ENCODE results near the gene ESPL1. TPM values are rescaled to one million over a fixed set of nuclear protein-coding genes. Genes with fewer than 3 reads are reported as not detected.

Gene ESPL1
- total RNA-seq, 2 experiments from 2014 or later, result 107 to 125 TPM

GRCh38 chr12:53274445-53274844 is 6.3 kb downstream of the ESPL1 start:
- ChIA-PET POLR2A (no interaction called here), CTCF (no interaction called here)
- H3K4me1 Mint-ChIP-seq, result peaks cover 37% of the 10 kb centered on the region
- no peak for DNase-seq
- H3K4me3 Mint-ChIP-seq, result no peak overlapping the region
- no peaks in the 10 kb centered on the region for H3K9me3 Mint-ChIP-seq
- H3K27me3 Mint-ChIP-seq, result no peaks in the 10 kb centered on the region
- no peak overlapping the region for H3K27ac Mint-ChIP-seq
- H3K36me3 Mint-ChIP-seq (ENCODE audit: low read depth), result peaks cover 65% of the 10 kb centered on the region

- no peak overlapping the region for H3K27ac Mint-ChIP-seq
- H3K4me3 Mint-ChIP-seq, result no peak overlapping the region
- peaks cover 57% of the 10 kb centered on the region for H3K36me3 Mint-ChIP-seq (ENCODE audit: low read depth)
- CTCF ChIA-PET, result interaction anchor here (2.0 kb wide), 1 partner anchor 9 kb away, joined by 10 read pairs; the partner anchor contains the start of gene ESPL1
- no peaks in the 10 kb centered on the region for H3K27me3 Mint-ChIP-seq
- H3K4me1 Mint-ChIP-seq, result peaks cover 18% of the 10 kb centered on the region
- no peak for DNase-seq
- POLR2A ChIA-PET, result interaction anchor here (0.5 kb wide), 1 partner anchor 42 kb away, joined by 6 read pairs; no protein-coding TSS in a partner anchor
- no peaks in the 10 kb centered on the region for H3K9me3 Mint-ChIP-seq
These were observed 8.4 kb downstream of the ESPL1 start for GRCh38 chr12:53276511-53276910.

GRCh38 chr12:53277981-53278380 is 9.9 kb downstream of the ESPL1 start:
- Mint-ChIP-seq H3K27ac (no peak overlapping the region), H3K36me3 (ENCODE audit: low read depth) (peaks cover 56% of the 10 kb centered on the region), H3K9me3 (no peaks in the 10 kb centered on the region), H3K27me3 (no peaks in the 10 kb centered on the region), H3K4me1 (peaks cover 8% of the 10 kb centered on the region), H3K4me3 (no peak overlapping the region)
- ChIA-PET POLR2A (interaction anchor here (0.8 to 1.1 kb wide), 2 partner anchors 10 to 11 kb away, joined by 3 read pairs; partner anchors contain the start of gene ESPL1), CTCF (interaction anchor here (0.6 to 2.3 kb wide), 11 partner anchors 8 to 212 kb away, joined by 3 to 16 read pairs (median 4); partner anchors contain the start of genes AAAS, ESPL1 and PFDN5)
- no peak for DNase-seq

GRCh38 chr12:53279283-53279869 is 11.3 kb downstream of the ESPL1 start:
- Mint-ChIP-seq H3K4me1 (peaks cover 5% of the 10 kb centered on the region), H3K27ac (no peak overlapping the region), H3K9me3 (no peaks in the 10 kb centered on the region), H3K36me3 (ENCODE audit: low read depth) (peaks cover 59% of the 10 kb centered on the region), H3K4me3 (no peak overlapping the region), H3K27me3 (no peaks in the 10 kb centered on the region)
- CTCF ChIA-PET, result interaction anchor here (0.8 to 2.3 kb wide), 5 partner anchors 10 to 112 kb away, joined by 3 to 16 read pairs (median 5); partner anchors contain the start of gene CSAD
- POLR2A ChIA-PET, result no interaction called here
- no peak for DNase-seq

GRCh38 chr12:53279888-53280498 is 11.9 kb downstream of the ESPL1 start:
- CTCF ChIA-PET, result interaction anchor here (0.6 to 2.1 kb wide), 5 partner anchors 10 to 155 kb away, joined by 3 to 16 read pairs (median 3); partner anchors contain the start of gene CSAD
- no peak overlapping the region for H3K4me3 Mint-ChIP-seq
- H3K4me1 Mint-ChIP-seq, result peaks cover 1% of the 10 kb centered on the region
- H3K27ac Mint-ChIP-seq, result no peak overlapping the region
- peaks cover 55% of the 10 kb centered on the region for H3K36me3 Mint-ChIP-seq (ENCODE audit: low read depth)
- no peaks in the 10 kb centered on the region for H3K27me3 Mint-ChIP-seq
- no peaks in the 10 kb centered on the region for H3K9me3 Mint-ChIP-seq
- DNase-seq, result no peak
- POLR2A ChIA-PET, result no interaction called here

GRCh38 chr12:53286448-53286847 is 18.3 kb downstream of the ESPL1 start:
- ChIA-PET CTCF (interaction anchor here (0.7 to 4.4 kb wide), 9 partner anchors 8 to 127 kb away, joined by 3 to 21 read pairs (median 4); partner anchors contain the start of genes ESPL1 and MYG1), POLR2A (no interaction called here)
- peaks cover 9% of the 10 kb centered on the region for H3K4me1 Mint-ChIP-seq
- H3K4me3 Mint-ChIP-seq, result no peak overlapping the region
- no peaks in the 10 kb centered on the region for H3K27me3 Mint-ChIP-seq
- no peak overlapping the region for H3K27ac Mint-ChIP-seq
- no peaks in the 10 kb centered on the region for H3K9me3 Mint-ChIP-seq
- no peak for DNase-seq
- H3K36me3 Mint-ChIP-seq (ENCODE audit: low read depth), result peaks cover 58% of the 10 kb centered on the region

GRCh38 chr12:53287741-53288216 is 19.7 kb downstream of the ESPL1 start:
- no peaks in the 10 kb centered on the region for H3K9me3 Mint-ChIP-seq
- no peak overlapping the region for H3K4me3 Mint-ChIP-seq
- H3K36me3 Mint-ChIP-seq (ENCODE audit: low read depth), result peaks cover 56% of the 10 kb centered on the region
- POLR2A ChIA-PET, result no interaction called here
- peak overlapping the region; percentile 64 for H3K27ac Mint-ChIP-seq
- peak; percentile 76 for DNase-seq
- peaks cover 9% of the 10 kb centered on the region for H3K4me1 Mint-ChIP-seq
- no peaks in the 10 kb centered on the region for H3K27me3 Mint-ChIP-seq
- CTCF ChIA-PET, result interaction anchor here (0.9 to 4.4 kb wide), 13 partner anchors 9 to 221 kb away, joined by 3 to 21 read pairs (median 5); partner anchors contain the start of genes ESPL1 and MYG1

- POLR2A ChIA-PET, result interaction anchor here (0.6 kb wide), 1 partner anchor 10 kb away, joined by 3 read pairs; no protein-coding TSS in a partner anchor
- H3K9me3 Mint-ChIP-seq, result no peaks in the 10 kb centered on the region
- no peak overlapping the region for H3K4me3 Mint-ChIP-seq
- peaks cover 61% of the 10 kb centered on the region for H3K36me3 Mint-ChIP-seq (ENCODE audit: low read depth)
- CTCF ChIA-PET, result interaction anchor here (0.9 to 5.5 kb wide), 11 partner anchors 10 to 129 kb away, joined by 3 to 22 read pairs (median 5); partner anchors contain the start of genes AAAS and ESPL1
- H3K4me1 Mint-ChIP-seq, result peaks cover 9% of the 10 kb centered on the region
- H3K27ac Mint-ChIP-seq, result peak overlapping the region; percentile 3
- H3K27me3 Mint-ChIP-seq, result no peaks in the 10 kb centered on the region
- DNase-seq, result no peak
These were observed 20.2 kb downstream of the ESPL1 start for GRCh38 chr12:53288322-53288721.

GRCh38 chr12:53289891-53290290 is 21.8 kb downstream of the ESPL1 start:
- no peaks in the 10 kb centered on the region for H3K27me3 Mint-ChIP-seq
- ChIA-PET POLR2A (no interaction called here), CTCF (interaction anchor here (0.7 to 5.5 kb wide), 8 partner anchors 10 to 76 kb away, joined by 3 to 22 read pairs (median 8); partner anchors contain the start of genes AAAS, ESPL1 and MYG1)
- H3K36me3 Mint-ChIP-seq (ENCODE audit: low read depth), result peaks cover 62% of the 10 kb centered on the region
- DNase-seq, result no peak
- H3K27ac Mint-ChIP-seq, result no peak overlapping the region
- H3K9me3 Mint-ChIP-seq, result no peaks in the 10 kb centered on the region
- H3K4me3 Mint-ChIP-seq, result no peak overlapping the region
- peaks cover 19% of the 10 kb centered on the region for H3K4me1 Mint-ChIP-seq

GRCh38 chr12:53290661-53291060 is 22.6 kb downstream of the ESPL1 start:
- ChIA-PET CTCF (interaction anchor here (0.8 to 5.5 kb wide), 8 partner anchors 9 to 77 kb away, joined by 3 to 22 read pairs (median 4); partner anchors contain the start of genes AAAS, ESPL1 and MYG1), POLR2A (no interaction called here)
- peaks cover 25% of the 10 kb centered on the region for H3K4me1 Mint-ChIP-seq
- no peak overlapping the region for H3K27ac Mint-ChIP-seq
- DNase-seq, result no peak
- H3K36me3 Mint-ChIP-seq (ENCODE audit: low read depth), result peaks cover 62% of the 10 kb centered on the region
- no peak overlapping the region for H3K4me3 Mint-ChIP-seq
- no peaks in the 10 kb centered on the region for H3K27me3 Mint-ChIP-seq
- H3K9me3 Mint-ChIP-seq, result no peaks in the 10 kb centered on the region

GRCh38 chr12:53292426-53292825 is 24.3 kb downstream of the ESPL1 start:
- no peak overlapping the region for H3K27ac Mint-ChIP-seq
- peaks cover 39% of the 10 kb centered on the region for H3K4me1 Mint-ChIP-seq
- no peaks in the 10 kb centered on the region for H3K27me3 Mint-ChIP-seq
- H3K36me3 Mint-ChIP-seq (ENCODE audit: low read depth), result peaks cover 63% of the 10 kb centered on the region
- DNase-seq, result no peak
- no peak overlapping the region for H3K4me3 Mint-ChIP-seq
- no peaks in the 10 kb centered on the region for H3K9me3 Mint-ChIP-seq
- CTCF ChIA-PET, result interaction anchor here (0.7 to 5.5 kb wide), 5 partner anchors 16 to 244 kb away, joined by 3 to 22 read pairs (median 5); partner anchors contain the start of gene AAAS
- POLR2A ChIA-PET, result no interaction called here

- POLR2A ChIA-PET, result interaction anchor here (0.5 to 1.1 kb wide), 5 partner anchors 13 to 213 kb away, joined by 3 to 8 read pairs (median 3); partner anchors contain the start of gene AAAS
- no peaks in the 10 kb centered on the region for H3K9me3 Mint-ChIP-seq
- H3K4me1 Mint-ChIP-seq, result peaks cover 50% of the 10 kb centered on the region
- H3K4me3 Mint-ChIP-seq, result peak within 1 kb of the TSS; percentile 97
- H3K36me3 Mint-ChIP-seq (ENCODE audit: low read depth), result peaks cover 56% of the 10 kb centered on the region
- CTCF ChIA-PET, result interaction anchor here (0.5 to 1.8 kb wide), 18 partner anchors 8 to 126 kb away, joined by 3 to 20 read pairs (median 4); partner anchors contain the start of genes AAAS and ITGB7
- DNase-seq, result peak; percentile 92
- H3K27ac Mint-ChIP-seq, result peak within 1 kb of the TSS; percentile 91
- H3K27me3 Mint-ChIP-seq, result no peaks in the 10 kb centered on the region
These were observed 27.2 kb downstream of the ESPL1 start, which contains the start of gene PFDN5 for GRCh38 chr12:53295070-53295890. Gene PFDN5, plus strand, starts transcription at chr12:53295542. Its CDS starts 26 bp downstream, at chr12:53295568.
